Rectal smooth muscle tissue (tissue), 1 donor: ENCODE measurements around the gene SURF4.

Experiments used
- H3K27ac ChIP-seq: one replicate; pipeline ENCODE4 v1.7.0; 2013; ENCODE audit warnings: low read depth, low read length, inconsistent platforms
- H3K27me3 ChIP-seq: one replicate; pipeline ENCODE4 v1.7.0; 2013; ENCODE audit warnings: low read length; ENCODE audit not compliant: control insufficient read depth, insufficient read depth
- H3K36me3 ChIP-seq: one replicate; pipeline ENCODE4 v1.7.0; 2013; ENCODE audit warnings: low read length; ENCODE audit not compliant: control insufficient read depth, insufficient read depth
- H3K4me1 ChIP-seq: one replicate; pipeline ENCODE4 v1.7.0; 2013; ENCODE audit warnings: low read length; ENCODE audit not compliant: control insufficient read depth, insufficient read depth
- H3K4me3 ChIP-seq: one replicate; pipeline ENCODE4 v1.7.0; 2013; ENCODE audit warnings: low read length
- H3K9ac ChIP-seq: one replicate; pipeline ENCODE4 v1.7.0; 2013; ENCODE audit warnings: low read length

Gene SURF4

DNA sequence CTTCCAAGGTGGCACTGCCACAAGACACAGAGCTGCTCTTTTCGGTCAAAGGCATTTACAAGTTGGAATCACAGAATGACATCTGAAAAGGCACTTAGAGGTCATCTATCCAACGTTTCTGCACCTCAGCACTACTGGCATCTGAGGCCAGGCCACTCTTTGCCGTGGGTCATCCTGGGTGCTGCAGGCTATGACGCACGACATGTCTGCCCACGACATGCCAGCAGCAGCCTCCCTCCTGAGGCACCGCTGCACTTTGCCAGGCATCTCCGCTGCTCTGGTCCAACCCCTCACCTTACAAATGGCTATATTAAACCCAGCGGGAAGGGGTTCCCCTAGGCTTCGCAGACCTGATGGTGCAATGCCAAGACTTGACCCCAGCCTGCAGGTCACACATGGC lies 8.1 kb downstream of the SURF4 start:
- no peaks in the 10 kb centered on the region for H3K27me3 ChIP-seq
- no peak overlapping the region for H3K9ac ChIP-seq
- H3K4me3 ChIP-seq = no peak overlapping the region
- H3K4me1 ChIP-seq = no peaks in the 10 kb centered on the region
- H3K36me3 ChIP-seq = peaks cover 41% of the 10 kb centered on the region
- H3K27ac ChIP-seq = no peak overlapping the region

DNA sequence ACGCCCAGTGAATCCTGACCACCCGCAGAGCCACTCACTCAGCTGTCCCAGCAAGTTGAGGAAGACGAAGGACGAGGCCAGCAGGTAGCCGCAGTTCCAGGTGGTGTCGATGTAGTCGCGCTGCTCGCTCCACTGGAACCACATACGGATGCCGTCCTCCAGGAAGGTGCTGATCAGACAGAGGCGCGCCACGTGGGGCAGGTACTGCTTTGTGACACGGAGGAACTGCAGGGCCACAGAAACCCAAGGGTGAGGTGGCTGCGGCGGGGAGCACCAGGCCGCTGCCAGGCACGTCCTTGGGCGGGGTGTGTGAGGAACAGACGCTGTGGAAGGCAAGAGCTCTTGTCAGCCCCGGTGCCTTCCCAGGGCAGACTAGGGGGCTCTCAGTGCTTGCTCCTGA lies 8.6 kb downstream of the SURF4 start:
- peaks cover 43% of the 10 kb centered on the region for H3K36me3 ChIP-seq
- no peak overlapping the region for H3K27ac ChIP-seq
- H3K9ac ChIP-seq = no peak overlapping the region
- no peaks in the 10 kb centered on the region for H3K27me3 ChIP-seq
- no peak overlapping the region for H3K4me3 ChIP-seq
- H3K4me1 ChIP-seq = no peaks in the 10 kb centered on the region

DNA sequence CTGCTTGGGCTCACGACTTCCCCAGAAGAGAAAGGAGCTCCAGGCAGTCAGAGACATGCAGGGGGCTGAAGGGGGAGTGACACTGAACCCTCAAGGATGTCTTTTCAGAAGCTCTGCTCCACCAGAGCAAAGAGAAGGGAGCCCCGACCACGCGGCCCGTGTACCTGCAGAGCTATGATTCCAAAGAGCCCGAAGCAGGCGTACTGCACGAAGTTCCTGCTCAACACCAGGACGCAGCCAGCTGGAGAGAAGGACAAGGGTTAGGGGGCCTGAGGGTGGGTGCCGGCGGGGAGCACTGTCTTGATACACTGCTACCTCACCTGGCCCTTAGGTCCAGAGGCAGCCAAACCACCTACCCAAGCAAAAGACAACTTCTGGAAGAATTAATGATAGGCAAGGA lies 9.4 kb downstream of the SURF4 start:
- Histone ChIP-seq H3K27ac (no peak overlapping the region), H3K4me1 (no peaks in the 10 kb centered on the region), H3K4me3 (no peak overlapping the region), H3K27me3 (no peaks in the 10 kb centered on the region), H3K9ac (no peak overlapping the region), H3K36me3 (peaks cover 44% of the 10 kb centered on the region)

DNA sequence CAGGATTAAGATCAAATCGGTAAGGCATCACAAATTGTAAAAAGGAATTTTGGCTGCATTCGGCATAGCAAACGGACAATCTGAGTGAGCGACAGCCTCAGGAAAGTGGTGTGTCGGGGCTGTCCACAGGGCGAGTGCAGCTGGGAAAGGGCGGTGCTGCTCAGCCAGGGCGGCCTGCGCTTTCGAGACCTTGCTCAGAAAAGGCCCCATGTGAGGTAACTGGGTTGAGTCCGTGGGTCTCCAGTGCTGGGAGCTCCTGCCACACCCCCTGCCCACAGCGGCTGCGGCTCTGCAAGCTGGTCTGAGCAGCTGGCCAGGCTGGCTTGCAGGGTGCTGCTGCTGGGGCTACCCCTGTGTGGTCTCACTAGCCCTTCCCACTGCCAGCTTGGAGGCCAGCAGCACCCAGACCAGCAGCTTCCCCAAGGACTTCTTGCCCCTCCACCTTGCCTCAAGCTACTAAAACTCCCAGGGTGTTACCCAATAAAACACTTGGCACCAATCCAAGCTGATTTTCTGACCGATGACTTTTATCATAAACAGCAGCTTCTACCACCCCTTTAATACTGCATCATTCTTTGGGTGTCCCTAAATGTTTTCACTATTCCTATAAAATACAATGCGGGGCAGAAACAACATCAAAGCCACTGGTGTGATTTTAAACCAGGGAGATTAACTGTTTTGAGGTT lies 13.4 kb downstream of the SURF4 start:
- H3K4me1 ChIP-seq = no peaks in the 10 kb centered on the region
- H3K27me3 ChIP-seq = no peaks in the 10 kb centered on the region
- H3K9ac ChIP-seq = no peak overlapping the region
- H3K4me3 ChIP-seq = no peak overlapping the region
- H3K36me3 ChIP-seq = peaks cover 54% of the 10 kb centered on the region
- no peak overlapping the region for H3K27ac ChIP-seq

DNA sequence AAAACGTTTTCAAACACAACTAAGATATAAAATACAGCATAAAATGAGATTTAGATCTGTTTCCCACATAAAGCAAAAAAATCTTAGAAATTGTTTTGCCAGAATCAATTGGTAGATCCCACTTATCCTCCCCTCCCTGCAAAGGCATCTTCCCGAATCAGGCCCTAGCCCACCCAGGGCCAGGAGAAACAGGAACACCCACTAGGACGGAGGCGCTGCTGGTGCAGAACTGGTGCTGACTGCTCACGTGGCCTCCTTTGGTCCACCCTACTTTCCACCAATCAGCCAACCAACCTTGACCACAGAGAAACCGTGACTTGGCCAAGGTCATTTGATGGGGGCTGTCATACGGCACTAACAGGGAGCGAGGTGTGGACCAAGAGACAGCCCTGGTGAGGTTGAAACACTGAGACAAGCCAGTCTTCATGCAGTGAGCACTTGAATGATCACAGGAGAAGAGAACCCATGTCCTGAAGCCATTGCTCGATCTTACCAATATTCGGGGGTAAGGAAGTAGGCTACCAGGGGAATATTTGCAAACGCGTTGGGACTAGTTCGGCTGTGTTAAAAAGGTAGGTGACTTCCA lies 14.3 kb downstream of the SURF4 start:
- Histone ChIP-seq H3K27ac (no peak overlapping the region), H3K36me3 (peaks cover 47% of the 10 kb centered on the region), H3K9ac (no peak overlapping the region), H3K27me3 (no peaks in the 10 kb centered on the region), H3K4me1 (peaks cover 3% of the 10 kb centered on the region), H3K4me3 (no peak overlapping the region)

DNA sequence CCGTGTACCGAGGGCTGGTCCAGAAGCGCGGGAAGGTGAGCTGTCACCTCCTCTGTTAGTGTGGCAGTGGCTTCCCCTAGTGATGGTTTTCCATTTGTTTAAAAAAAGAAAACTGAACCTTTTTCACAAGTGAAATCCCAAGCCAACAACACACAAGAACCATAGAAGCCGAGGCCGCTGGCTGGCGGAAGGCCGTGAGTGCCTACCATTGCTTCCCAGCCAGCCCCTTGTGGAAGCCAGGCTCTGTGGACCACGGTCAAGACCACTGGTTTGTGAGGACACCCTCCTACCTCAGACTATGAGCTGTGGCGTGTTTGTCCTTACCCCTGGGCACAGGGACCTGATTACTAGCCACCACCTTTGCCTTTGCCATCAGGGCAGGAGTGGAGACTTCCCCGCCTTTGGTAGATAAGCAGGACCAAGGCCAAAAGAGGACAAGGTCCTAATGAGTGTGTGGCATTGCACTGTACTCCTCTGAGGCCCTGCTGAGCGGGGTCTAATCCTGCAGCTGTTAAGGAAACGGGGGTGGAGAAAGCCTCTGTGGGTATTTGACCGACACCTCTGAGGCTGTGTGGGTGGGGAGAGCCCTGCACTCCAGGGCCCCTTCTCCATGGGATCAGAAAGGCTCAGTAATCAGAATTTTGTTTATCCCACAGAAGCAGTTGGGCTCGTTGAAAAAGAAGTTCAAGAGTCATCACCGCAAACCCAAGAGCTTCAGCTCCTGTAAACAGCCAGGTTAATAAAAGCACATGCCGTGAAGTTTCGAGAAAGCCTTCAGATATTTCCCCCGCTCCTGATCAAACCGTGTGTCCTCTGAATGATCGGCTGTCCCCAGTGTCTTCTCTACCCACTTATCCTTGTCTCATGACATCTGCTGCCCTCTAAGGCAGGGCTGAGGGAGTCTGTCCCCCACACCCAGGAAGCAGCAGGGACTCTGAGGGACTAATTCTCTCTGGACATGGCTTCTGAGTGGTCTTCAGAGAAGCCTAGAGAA lies 15.2 kb downstream of the SURF4 start:
- Histone ChIP-seq H3K4me3 (no peak overlapping the region), H3K9ac (no peak overlapping the region), H3K27me3 (no peaks in the 10 kb centered on the region), H3K27ac (no peak overlapping the region), H3K4me1 (peaks cover 3% of the 10 kb centered on the region), H3K36me3 (peaks cover 38% of the 10 kb centered on the region)

DNA sequence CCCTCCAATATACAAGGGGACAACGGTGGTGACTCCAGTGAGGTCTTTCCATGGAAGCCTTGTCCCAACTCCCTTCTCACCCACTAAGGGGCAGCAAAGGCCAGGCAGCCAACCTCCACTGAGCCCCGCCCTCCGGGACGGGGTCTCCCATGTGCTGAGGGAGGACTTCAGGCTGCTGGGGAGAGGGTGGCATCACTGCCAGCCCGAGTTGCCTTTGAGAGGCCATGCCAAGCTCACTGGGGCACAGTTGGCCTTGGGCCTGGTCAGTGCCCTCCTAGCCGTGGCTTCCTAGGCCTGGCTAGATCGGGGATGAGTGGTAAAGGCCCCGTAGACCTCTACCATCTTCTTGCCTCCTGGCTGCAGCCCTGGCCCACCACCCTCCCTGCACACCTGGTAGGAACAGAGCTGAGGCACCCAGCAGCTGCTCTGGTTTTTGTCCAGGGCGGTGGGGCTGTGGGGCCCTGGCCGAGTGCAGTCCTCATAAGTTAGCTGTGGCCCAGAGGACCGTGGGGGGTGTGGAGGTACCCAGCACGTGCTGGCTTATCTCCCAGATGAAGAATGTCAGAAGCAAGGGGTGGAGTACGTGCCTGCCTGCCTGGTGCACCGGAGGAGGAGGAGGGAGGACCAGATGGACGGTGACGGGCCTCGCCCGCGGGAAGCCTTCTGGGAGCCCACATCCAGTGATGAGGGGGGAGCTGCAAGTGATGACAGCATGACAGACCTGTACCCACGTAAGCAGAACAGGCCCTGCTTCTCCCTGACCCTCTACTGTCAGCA lies 16.3 kb downstream of the SURF4 start:
- no peak overlapping the region for H3K27ac ChIP-seq
- H3K36me3 ChIP-seq = peaks cover 30% of the 10 kb centered on the region
- H3K4me3 ChIP-seq = no peak overlapping the region
- H3K9ac ChIP-seq = no peak overlapping the region
- H3K27me3 ChIP-seq = no peaks in the 10 kb centered on the region
- peaks cover 3% of the 10 kb centered on the region for H3K4me1 ChIP-seq

DNA sequence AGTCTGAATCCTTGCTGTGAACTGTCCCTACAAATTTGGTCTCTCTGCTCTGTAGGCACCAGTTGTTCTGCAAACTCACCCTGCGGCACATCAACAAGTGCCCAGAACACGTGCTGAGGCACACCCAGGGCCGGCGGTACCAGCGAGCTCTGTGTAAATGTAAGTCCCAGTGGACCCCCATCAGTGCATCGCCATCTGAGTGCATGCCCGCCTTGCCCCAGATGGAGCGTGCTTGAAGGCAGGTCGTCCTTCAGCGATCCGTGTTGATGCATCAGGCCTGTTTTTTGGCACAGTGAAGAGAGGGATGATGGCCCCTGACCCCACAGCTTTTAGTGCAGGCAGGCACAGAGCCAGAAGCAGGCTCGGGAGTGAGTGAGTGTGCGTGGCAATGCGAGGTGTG lies 18.2 kb downstream of the SURF4 start:
- Histone ChIP-seq H3K27ac (no peak overlapping the region), H3K36me3 (peaks cover 27% of the 10 kb centered on the region), H3K9ac (no peak overlapping the region), H3K4me3 (no peak overlapping the region), H3K27me3 (no peaks in the 10 kb centered on the region), H3K4me1 (peaks cover 3% of the 10 kb centered on the region)

DNA sequence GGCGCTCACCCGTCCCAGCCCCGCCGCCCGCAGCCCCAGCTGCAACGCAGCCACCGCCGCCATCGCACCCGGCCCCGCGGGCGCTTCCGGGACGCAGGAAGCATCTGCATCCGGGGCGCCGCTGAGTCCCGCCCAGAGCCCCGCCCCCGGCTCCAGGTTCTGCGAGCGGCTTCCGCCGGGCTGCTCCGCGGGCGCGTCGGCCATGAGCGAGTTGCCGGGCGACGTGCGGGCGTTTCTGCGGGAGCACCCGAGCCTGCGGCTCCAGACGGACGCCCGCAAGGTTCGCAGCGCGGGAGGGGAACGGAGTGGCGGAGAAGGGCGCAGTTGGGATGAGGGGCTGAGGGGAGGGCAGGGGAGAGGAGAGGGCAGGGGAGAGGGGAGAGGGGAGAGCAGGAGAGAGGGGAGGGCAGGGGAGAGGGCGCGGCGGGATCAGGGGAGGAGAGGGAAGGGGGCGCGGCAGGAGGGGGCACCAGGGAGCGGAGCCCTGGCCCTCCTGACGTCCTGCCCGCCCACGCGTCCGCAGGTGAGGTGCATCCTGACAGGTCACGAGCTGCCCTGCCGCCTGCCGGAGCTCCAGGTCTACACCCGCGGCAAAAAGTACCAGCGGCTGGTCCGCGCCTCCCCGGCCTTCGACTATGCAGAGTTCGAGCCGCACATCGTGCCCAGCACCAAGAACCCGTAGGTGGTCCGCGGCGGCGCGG lies 19.3 kb downstream of the SURF4 start, which contains the start of the genes SURF1 and SURF2:
TSS of gene SURF1 (minus strand) at position 97 of the 701 bp plus-strand sequence. CDS start at position 63, 34 bp downstream.
TSS of gene SURF2 (plus strand) at position 160 of the 701 bp plus-strand sequence. CDS start at position 203, 43 bp downstream.
- Histone ChIP-seq H3K27me3 (no peaks in the 10 kb centered on the region), H3K9ac (peak within 1 kb of the TSS; percentile 87), H3K36me3 (peaks cover 32% of the 10 kb centered on the region), H3K4me3 (peak within 1 kb of the TSS; percentile 77), H3K4me1 (peaks cover 3% of the 10 kb centered on the region), H3K27ac (peak within 1 kb of the TSS; percentile 60)

DNA sequence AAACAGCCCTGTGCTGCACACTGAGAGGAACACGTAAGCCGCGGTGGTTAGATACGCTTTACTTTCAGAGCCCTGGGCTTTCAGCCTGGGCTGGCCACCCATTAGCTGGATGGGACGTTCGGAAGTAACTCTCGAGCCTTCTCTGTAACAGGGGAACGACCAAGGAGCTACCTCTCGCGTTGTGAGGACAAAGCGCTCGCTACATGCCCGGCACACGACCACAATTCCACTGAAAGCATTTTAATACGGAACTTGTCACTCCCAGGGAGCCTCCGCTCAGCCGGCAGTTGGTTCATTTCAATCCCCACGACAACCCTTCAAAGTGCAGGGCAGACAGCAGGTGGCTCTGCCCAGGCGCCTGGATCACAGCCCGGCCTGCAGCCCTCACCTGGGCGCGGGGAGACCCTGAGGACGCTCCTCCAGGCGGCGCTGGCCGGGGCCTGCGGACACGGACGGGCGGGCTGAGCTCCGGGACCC lies 19.9 kb downstream of the SURF4 start:
- Histone ChIP-seq H3K27ac (peak overlapping the region; percentile 6), H3K9ac (peak overlapping the region; percentile 87), H3K27me3 (no peaks in the 10 kb centered on the region), H3K4me1 (peaks cover 3% of the 10 kb centered on the region), H3K4me3 (peak overlapping the region; percentile 71), H3K36me3 (peaks cover 34% of the 10 kb centered on the region)

DNA sequence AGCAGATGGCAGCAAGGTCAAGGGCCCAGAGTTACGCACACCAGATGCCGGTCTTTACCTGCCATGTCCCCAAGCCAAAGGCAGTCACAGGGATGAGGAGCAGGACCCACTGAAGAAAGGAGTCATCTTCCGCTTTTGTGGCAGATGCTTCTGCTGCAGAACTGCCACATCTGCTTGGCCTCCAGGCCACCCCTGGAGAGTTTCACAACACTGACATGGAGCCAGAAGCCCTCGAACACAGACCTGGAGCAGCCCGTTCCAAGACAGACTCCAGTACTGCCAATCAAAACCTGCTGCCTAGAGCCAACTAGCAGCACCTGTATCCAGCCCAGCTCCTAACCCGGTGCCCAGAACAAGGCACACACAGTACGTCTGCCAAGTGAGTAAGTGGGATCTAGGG lies 21.1 kb downstream of the SURF4 start:
- Histone ChIP-seq H3K4me1 (peaks cover 3% of the 10 kb centered on the region), H3K27ac (no peak overlapping the region), H3K4me3 (no peak overlapping the region), H3K9ac (no peak overlapping the region), H3K27me3 (no peaks in the 10 kb centered on the region), H3K36me3 (peaks cover 33% of the 10 kb centered on the region)
